GM21423 (cell line): ENCODE data around the gene KLF16.

Source experiments
- ATAC-seq: cut with Tn5 transposase; IDR thresholded peaks from one replicate; pipeline ENCODE4 v1.9.1; 2021; ENCODE audit warnings: mild to moderate bottlenecking, moderate library complexity; ENCODE audit not compliant: unreplicated experiment

The KLF16 gene

GRCh38 chr19:1856698-1857603 lies 6.4 kb downstream of the KLF16 start:
- ATAC-seq = no peak

- no peak for ATAC-seq
Observed at GRCh38 chr19:1856345-1856697, 7.1 kb downstream of the KLF16 start.

GRCh38 chr19:1855828-1856255 lies 7.5 kb downstream of the KLF16 start:
- no peak for ATAC-seq

- peak; percentile 49 for ATAC-seq
Observed at GRCh38 chr19:1855040-1855827, 8.1 kb downstream of the KLF16 start.

- no peak for ATAC-seq
Observed at GRCh38 chr19:1854542-1855039, 8.8 kb downstream of the KLF16 start.

- no peak for ATAC-seq
Observed at GRCh38 chr19:1854039-1854541, 9.3 kb downstream of the KLF16 start.

GRCh38 chr19:1853295-1854038 lies 9.9 kb downstream of the KLF16 start:
- no peak for ATAC-seq

- no peak for ATAC-seq
Observed at GRCh38 chr19:1852581-1853128, 10.7 kb downstream of the KLF16 start.

GRCh38 chr19:1851654-1852580 lies 11.5 kb downstream of the KLF16 start:
- ATAC-seq = no peak

- no peak for ATAC-seq
Observed at GRCh38 chr19:1850809-1851653, 12.3 kb downstream of the KLF16 start.

GRCh38 chr19:1849886-1850398 lies 13.4 kb downstream of the KLF16 start:
- no peak for ATAC-seq

GRCh38 chr19:1849132-1849474 lies 14.3 kb downstream of the KLF16 start:
- no peak for ATAC-seq

- peak; percentile 59 for ATAC-seq
Observed at GRCh38 chr19:1848399-1849131, 14.8 kb downstream of the KLF16 start, which contains the start of gene REXO1. Gene REXO1, minus strand, starts transcription at chr19:1848483. Its CDS starts 125 bp downstream, at chr19:1848358.

GRCh38 chr19:1847684-1848398 lies 15.5 kb downstream of the KLF16 start:
- ATAC-seq = peak; percentile 17

GRCh38 chr19:1847348-1847683 lies 16.1 kb downstream of the KLF16 start:
- ATAC-seq = no peak

- ATAC-seq = no peak
Observed at GRCh38 chr19:1846517-1847204, 16.7 kb downstream of the KLF16 start.

- ATAC-seq = no peak
Observed at GRCh38 chr19:1845642-1846041, 17.7 kb downstream of the KLF16 start.
